Measurements from ENCODE around the gene SLC18A3.

Gene SLC18A3

GRCh38 chr10:49601857-49602256 lies 8.3 kb upstream of the SLC18A3 start:
- peaks cover 42% of the 10 kb centered on the region for H3K27me3 Mint-ChIP-seq
- H3K4me1 Mint-ChIP-seq (ENCODE audit: low read depth): no peaks in the 10 kb centered on the region
- H3K9me3 Mint-ChIP-seq: peaks cover 3% of the 10 kb centered on the region
- no peaks in the 10 kb centered on the region for H3K36me3 Mint-ChIP-seq (ENCODE audit: low read depth)
- H3K4me3 Mint-ChIP-seq: no peak overlapping the region
- H3K27ac Mint-ChIP-seq: no peak overlapping the region

GRCh38 chr10:49602380-49603023 lies 7.6 kb upstream of the SLC18A3 start:
- H3K9me3 Mint-ChIP-seq: peaks cover 3% of the 10 kb centered on the region
- H3K27ac Mint-ChIP-seq: no peak overlapping the region
- no peaks in the 10 kb centered on the region for H3K4me1 Mint-ChIP-seq (ENCODE audit: low read depth)
- H3K27me3 Mint-ChIP-seq: peaks cover 48% of the 10 kb centered on the region
- H3K4me3 Mint-ChIP-seq: no peak overlapping the region
- no peaks in the 10 kb centered on the region for H3K36me3 Mint-ChIP-seq (ENCODE audit: low read depth)

- Mint-ChIP-seq H3K36me3 (ENCODE audit: low read depth) (no peaks in the 10 kb centered on the region), H3K9me3 (peaks cover 3% of the 10 kb centered on the region), H3K27me3 (peaks cover 65% of the 10 kb centered on the region), H3K4me1 (ENCODE audit: low read depth) (no peaks in the 10 kb centered on the region), H3K27ac (no peak overlapping the region), H3K4me3 (no peak overlapping the region)
Measured at GRCh38 chr10:49605216-49605938, 4.7 kb upstream of the SLC18A3 start.

GRCh38 chr10:49605939-49606509 lies 4.1 kb upstream of the SLC18A3 start:
- Mint-ChIP-seq H3K4me1 (ENCODE audit: low read depth) (no peaks in the 10 kb centered on the region), H3K27me3 (peaks cover 59% of the 10 kb centered on the region), H3K9me3 (peaks cover 3% of the 10 kb centered on the region), H3K36me3 (ENCODE audit: low read depth) (no peaks in the 10 kb centered on the region), H3K4me3 (no peak overlapping the region), H3K27ac (no peak overlapping the region)

GRCh38 chr10:49606981-49607535 lies 3.1 kb upstream of the SLC18A3 start:
- Mint-ChIP-seq H3K9me3 (peaks cover 4% of the 10 kb centered on the region), H3K4me1 (ENCODE audit: low read depth) (peaks cover 5% of the 10 kb centered on the region), H3K36me3 (ENCODE audit: low read depth) (no peaks in the 10 kb centered on the region), H3K27me3 (peaks cover 70% of the 10 kb centered on the region), H3K27ac (no peak overlapping the region), H3K4me3 (no peak overlapping the region)

- Mint-ChIP-seq H3K9me3 (peaks cover 9% of the 10 kb centered on the region), H3K27ac (no peak overlapping the region), H3K36me3 (ENCODE audit: low read depth) (no peaks in the 10 kb centered on the region), H3K4me3 (no peak overlapping the region), H3K27me3 (peaks cover 77% of the 10 kb centered on the region), H3K4me1 (ENCODE audit: low read depth) (peaks cover 6% of the 10 kb centered on the region)
Measured at GRCh38 chr10:49608166-49609005, 1.7 kb upstream of the SLC18A3 start.

GRCh38 chr10:49609006-49609282 lies 1.2 kb upstream of the SLC18A3 start:
- Mint-ChIP-seq H3K4me3 (no peak overlapping the region), H3K4me1 (ENCODE audit: low read depth) (peaks cover 6% of the 10 kb centered on the region), H3K27me3 (peaks cover 76% of the 10 kb centered on the region), H3K36me3 (ENCODE audit: low read depth) (no peaks in the 10 kb centered on the region), H3K9me3 (peaks cover 9% of the 10 kb centered on the region), H3K27ac (no peak overlapping the region)

- H3K4me1 Mint-ChIP-seq (ENCODE audit: low read depth): peaks cover 6% of the 10 kb centered on the region
- no peaks in the 10 kb centered on the region for H3K36me3 Mint-ChIP-seq (ENCODE audit: low read depth)
- H3K9me3 Mint-ChIP-seq: peaks cover 9% of the 10 kb centered on the region
- H3K27me3 Mint-ChIP-seq: peaks cover 73% of the 10 kb centered on the region
- no peak overlapping the region for H3K27ac Mint-ChIP-seq
- H3K4me3 Mint-ChIP-seq: no peak overlapping the region
Measured at GRCh38 chr10:49609283-49610113, 612 bp upstream of the SLC18A3 start.

- H3K4me3 Mint-ChIP-seq: no peak overlapping the region
- peaks cover 6% of the 10 kb centered on the region for H3K4me1 Mint-ChIP-seq (ENCODE audit: low read depth)
- H3K27me3 Mint-ChIP-seq: peaks cover 73% of the 10 kb centered on the region
- H3K36me3 Mint-ChIP-seq (ENCODE audit: low read depth): no peaks in the 10 kb centered on the region
- no peak overlapping the region for H3K27ac Mint-ChIP-seq
- H3K9me3 Mint-ChIP-seq: peaks cover 6% of the 10 kb centered on the region
Measured at GRCh38 chr10:49610458-49611165, 502 bp downstream of the SLC18A3 start.

GRCh38 chr10:49611166-49611815 lies 1.2 kb downstream of the SLC18A3 start:
- no peaks in the 10 kb centered on the region for H3K36me3 Mint-ChIP-seq (ENCODE audit: low read depth)
- H3K27ac Mint-ChIP-seq: no peak overlapping the region
- H3K9me3 Mint-ChIP-seq: peaks cover 6% of the 10 kb centered on the region
- H3K4me1 Mint-ChIP-seq (ENCODE audit: low read depth): peaks cover 6% of the 10 kb centered on the region
- peaks cover 74% of the 10 kb centered on the region for H3K27me3 Mint-ChIP-seq
- H3K4me3 Mint-ChIP-seq: no peak overlapping the region

- no peak overlapping the region for H3K4me3 Mint-ChIP-seq
- peaks cover 6% of the 10 kb centered on the region for H3K4me1 Mint-ChIP-seq (ENCODE audit: low read depth)
- H3K36me3 Mint-ChIP-seq (ENCODE audit: low read depth): no peaks in the 10 kb centered on the region
- no peak overlapping the region for H3K27ac Mint-ChIP-seq
- H3K27me3 Mint-ChIP-seq: peaks cover 70% of the 10 kb centered on the region
- peaks cover 6% of the 10 kb centered on the region for H3K9me3 Mint-ChIP-seq
Measured at GRCh38 chr10:49611816-49612512, 1.9 kb downstream of the SLC18A3 start.

GRCh38 chr10:49612513-49613164 lies 2.5 kb downstream of the SLC18A3 start:
- no peak overlapping the region for H3K4me3 Mint-ChIP-seq
- H3K9me3 Mint-ChIP-seq: peaks cover 6% of the 10 kb centered on the region
- no peak overlapping the region for H3K27ac Mint-ChIP-seq
- H3K27me3 Mint-ChIP-seq: peaks cover 69% of the 10 kb centered on the region
- peaks cover 6% of the 10 kb centered on the region for H3K4me1 Mint-ChIP-seq (ENCODE audit: low read depth)
- H3K36me3 Mint-ChIP-seq (ENCODE audit: low read depth): no peaks in the 10 kb centered on the region
